GM19452 (cell line): Measurements from ENCODE around the gene VSIR.

ENCODE experiments used
- ATAC-seq: cut with Tn5 transposase; IDR thresholded peaks from one replicate; pipeline ENCODE4 v1.9.1; 2021; ENCODE audit not compliant: unreplicated experiment

VSIR gene

DNA sequence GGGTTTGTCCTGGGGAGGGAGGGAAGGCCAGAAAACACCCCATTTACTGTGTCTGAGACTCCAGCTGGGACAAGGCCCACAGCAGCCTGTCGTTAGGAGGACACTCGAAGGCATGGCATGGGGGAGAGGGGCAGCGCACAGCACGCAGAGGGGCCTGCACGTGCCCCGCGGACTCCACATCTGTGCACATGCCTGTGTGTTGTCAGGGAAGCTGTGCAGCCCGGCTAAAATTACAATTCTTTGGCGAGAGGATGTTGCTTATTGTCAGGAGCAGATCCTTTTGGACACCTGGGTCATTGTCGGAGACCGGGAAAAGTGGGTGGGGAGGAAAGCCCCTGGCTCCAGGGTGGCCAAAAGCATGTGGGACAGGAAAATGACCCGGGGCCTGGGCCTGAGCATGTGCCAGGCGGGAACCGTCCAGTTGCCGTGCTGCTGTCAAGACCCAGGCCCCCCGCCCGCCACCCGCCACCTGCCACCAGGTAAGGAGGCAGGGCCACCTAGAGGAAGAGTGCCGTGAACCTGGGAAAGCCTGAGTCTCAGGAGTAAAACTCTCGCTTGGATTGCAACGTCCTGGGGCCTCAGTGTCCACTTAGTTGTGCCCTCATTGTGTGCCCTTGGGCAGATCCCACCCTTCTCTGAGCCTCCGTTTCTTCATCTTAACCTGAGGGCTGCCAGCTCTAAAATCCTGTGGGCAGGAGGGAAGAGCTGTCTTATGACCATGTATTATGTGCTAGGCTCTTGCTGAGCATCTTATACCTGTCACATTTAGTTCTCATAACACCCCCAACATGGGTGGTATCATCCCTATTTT, 7.2 kb downstream of the VSIR start:
- no peak for ATAC-seq

DNA sequence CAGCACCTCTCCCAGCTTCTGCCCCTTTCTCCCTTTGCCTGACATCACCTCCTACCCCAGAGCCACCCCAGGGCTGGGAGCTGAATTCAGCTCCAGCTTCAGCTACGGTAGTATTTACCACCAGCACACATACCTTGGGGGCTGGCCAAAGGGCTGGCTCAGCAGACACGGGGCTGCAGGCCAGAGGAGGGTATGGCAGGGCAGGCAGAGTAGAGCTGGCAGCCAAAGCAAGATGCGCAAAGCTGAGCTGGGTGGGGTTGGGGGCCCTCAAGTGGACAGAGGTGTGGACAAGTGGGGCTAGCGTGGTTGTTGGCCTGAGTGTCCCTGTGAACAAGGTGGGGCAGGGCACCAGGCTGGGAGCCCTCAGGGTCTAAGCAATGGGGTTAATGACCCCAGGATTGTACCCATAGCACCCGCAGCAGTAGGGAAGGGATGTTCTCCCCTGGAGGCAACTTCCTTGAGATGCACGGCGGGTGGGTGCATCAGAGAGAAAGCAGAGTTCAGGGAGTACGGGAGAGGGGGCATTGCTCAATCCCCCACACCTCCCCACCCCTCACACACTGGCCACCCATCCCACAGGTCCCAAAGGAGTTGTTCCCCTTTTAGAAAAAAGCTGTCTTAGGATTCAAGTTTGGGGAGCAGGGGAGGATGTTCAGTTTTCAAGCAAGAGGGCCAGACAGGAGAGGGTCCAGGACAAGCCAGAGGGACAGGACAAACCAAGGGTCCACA, 8.0 kb downstream of the VSIR start:
- no peak for ATAC-seq

DNA sequence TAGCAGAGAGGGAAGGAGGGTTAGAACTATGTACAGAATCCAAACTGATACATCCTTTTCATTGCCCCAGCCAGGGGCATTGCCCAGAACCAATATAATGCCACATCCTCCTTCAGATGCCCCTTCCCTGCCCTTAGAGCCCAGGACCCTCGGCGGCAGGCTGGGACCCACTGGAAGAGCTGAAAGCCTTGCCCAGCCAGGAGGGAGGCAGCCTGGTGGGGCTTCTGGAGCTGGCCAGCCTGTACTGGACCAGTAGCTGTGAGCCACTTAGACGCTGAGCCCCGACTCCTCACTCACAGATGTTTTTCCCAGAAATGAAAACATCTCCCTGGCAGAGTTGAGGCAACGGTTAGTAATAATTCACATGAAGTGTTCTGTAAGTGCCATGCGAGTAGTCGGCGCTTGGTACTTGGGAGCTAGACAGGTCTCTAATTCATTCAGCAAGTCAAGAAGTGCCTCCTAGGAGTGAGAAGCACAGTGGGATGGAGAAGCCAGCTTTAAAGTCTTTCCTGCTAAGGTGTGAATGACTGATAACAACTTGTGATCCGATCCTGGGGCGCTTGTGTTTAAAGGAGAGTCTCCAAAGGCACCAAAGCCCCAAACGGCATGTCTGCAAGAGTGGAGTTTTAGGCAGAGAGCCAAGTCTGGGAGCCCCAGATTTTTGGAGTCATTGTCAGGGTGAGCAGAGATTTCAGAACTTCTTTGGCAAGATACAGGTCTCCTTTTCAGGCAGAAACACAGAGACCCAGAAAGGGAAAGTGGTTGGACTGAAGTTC, 9.8 kb downstream of the VSIR start:
- no peak for ATAC-seq

DNA sequence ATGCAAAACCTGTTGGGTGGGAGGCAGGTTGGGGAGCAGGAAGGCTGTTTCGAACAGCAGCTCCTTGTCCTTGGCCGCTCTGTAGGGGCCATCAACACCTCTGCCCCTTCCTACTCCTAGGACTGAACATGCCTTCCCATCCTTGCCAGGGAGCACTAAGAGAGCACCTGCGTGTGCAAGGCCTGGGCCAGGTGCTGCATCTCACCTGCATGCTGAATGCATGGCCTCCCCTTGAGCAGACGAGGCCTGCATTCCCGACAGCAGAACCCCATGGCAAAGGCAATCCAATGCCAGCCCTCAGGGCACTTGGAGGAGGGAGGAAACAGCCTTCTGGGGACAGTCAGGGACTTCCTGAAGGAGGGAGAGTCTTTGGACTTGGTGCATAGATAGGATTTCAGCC, 11.0 kb downstream of the VSIR start:
- ATAC-seq: no peak

DNA sequence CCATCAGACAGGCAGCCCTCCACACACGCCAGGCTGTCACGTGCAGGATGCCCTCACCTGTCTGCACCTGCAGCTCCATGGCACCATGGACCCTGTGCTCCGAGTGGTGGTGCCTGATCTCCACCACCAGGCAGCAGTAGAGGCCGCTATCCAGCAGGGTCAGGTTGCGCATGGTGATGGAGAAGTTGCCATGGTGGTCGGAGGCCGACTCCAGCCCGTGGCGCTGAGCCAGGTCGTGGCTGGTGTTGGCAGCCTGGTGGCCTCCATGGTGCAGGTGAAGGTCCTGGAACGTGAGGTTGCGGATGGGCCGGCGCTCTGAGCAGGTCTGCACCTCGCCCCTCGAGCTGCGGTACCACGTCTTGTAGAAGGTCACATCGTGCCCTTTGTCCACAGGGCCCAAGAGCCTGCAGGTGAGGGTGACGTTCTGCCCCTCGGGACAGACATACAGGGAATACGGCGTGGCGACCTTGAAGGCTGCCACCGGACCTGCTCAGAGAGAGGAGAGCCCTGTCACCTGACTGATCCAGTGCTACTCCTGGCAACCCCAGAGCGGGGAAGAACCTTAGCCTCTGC, 11.7 kb downstream of the VSIR start:
- ATAC-seq: no peak

DNA sequence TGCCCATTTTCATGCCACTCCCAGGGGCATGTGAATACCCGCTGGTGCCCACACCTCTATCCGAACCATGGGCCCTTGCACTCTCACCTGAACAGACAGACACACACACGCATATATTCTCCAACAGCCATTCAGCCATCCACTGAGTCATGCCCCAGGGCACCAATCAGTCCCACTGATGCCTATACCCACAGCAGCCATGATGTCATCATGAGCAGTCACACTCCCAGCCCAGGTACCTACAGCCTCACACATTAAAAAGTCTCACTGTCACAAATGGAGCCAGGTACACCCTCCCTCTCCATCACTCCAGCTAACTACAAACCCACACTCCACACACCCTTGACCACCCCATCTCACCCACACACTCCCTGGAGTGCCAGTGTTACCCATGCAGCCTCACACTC, 12.2 kb downstream of the VSIR start:
- ATAC-seq: no peak

DNA sequence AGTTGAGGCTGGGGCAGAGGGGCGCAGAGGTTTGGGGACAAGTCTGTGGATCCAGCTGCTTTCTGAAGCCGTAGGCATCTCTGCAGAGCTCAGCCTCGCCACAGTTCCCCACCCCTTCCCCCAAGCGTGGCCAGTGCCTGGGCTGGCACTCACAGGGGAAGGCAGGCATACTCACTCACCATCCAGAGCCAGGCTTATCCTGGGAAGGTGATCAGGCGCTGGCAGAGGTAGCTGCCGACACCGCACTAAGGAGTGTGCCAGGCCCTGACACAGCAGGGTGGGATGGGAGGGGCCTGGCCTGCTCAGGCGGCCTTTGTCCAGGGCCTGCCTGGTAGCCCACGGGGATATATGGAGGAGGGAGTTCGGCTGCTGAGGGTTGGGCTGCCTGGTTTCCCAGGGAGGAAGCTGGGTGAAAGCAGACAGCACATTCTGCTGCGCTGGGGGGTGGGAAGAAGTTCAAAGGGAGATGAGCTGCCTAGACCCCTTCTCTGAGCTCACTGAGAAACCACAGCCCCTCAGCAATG, 15.9 kb downstream of the VSIR start:
- no peak for ATAC-seq

DNA sequence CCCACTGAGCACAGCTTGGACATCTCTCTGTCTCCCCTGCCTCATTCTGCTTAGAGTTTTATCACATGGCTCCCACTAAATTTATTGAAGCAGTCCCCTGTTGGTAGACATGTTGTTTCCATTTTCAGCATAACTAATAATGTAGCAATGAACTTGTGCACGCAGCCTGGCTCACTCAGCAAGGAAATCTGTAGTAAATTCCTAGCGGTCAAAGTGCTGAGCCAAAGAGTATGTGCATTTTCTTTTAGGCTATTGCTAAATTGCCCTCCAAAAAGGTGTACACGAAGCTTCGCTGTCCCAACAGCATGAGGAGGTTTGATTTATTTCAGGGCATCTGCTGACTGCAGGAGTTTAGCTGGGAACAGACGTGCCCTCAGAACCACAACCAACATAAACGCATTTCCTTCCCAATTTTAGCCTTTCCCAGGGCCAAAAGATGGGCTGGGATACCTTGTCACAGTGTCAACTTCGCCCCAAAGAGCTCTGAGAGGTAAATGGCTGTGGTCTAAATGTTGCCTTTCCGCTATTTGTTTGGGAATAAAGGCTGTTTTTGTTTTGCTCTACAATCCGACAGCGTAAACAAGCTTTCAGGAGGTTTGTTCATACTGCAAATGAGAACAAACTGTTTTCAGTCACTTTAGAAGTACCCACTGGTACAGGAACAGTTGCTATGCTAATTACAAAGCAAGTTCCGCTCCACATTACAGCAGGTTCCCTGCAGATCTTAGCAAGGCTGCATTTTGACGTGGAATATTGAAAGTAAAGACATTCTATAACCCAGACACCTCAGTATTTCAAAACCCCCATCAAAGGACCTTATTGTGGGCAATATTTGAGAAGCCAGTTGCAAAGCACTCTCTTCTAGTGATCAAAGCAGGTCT, 16.8 kb downstream of the VSIR start:
- no peak for ATAC-seq

DNA sequence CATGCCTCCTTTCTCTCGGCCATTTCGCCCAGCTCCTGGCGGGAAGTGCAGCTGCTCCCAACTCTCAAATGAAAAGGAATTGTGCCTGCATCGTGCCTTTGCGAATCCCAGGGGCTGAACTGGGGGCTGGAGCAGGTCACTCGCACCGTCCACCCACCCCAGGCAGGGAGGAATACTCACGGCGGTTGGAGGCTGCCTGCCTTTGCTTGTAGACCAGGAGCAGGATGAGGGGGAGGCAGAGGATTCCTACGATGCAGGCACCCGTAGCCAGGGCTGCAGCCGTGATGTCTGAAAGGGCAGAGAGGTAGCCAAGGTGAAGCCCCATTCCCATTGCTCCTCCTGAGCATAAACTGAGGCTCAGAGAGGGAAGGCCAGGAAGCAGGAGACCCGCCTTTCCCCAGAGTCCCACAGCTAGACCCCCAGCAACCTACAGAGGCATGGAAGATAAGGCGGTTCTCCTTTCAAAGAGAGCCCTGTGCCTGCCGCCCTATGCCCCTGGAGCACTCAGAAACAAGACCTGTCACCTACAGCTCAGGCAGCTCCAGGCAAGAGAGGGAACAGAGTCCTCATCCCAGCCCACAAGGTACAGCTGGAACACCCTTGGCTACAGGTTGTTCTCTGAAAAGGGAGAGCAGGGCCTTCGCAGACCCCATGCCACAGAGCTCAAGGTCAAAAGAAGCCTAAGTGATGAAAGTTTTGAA, 18.0 kb downstream of the VSIR start:
- ATAC-seq: no peak

DNA sequence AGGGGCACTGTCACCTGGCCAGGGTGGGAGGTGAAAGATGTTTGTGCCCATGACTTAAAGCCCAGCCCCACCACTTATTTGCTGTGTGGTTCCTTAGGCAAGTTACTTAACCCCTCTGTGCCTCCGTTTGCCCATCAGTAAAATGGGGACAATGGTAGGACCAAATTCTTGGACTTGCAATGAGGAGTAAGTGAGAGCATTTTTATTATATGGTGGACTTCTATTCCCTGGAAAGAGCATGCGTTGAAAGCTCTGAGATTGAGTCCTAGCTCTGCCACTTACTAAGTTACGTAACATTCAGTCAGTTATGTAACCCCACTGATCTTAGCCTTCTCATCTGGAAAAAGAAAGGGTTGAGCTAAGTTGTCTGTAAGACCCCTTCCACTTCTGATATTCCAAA, 18.8 kb downstream of the VSIR start:
- ATAC-seq: no peak

DNA sequence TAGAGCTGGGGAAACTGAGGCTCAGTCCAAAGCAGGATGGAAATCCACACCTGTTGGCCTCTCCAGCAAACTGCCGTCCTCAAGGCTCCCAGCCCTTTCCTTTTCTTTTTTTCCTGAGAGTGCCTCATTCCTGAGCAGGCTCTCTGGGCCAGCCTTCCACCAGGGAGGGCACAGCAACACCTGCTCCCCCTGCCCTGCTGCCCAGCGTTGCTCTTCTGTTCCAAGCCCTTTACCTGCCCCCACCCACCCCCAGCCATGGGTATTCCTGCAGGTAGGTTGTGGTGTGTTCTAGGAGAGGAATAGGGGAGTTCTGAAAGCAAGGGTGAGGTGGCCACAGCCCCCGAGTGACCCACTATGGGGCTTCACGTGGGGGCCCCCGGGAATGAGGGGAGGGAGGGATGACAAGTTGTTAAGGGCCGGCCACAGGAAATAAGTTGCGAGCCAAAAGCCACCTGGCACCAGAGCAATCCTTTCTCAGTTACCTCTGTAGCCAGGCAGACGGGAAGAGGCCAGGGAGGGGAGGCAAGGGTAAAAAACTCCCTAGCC, 19.3 kb downstream of the VSIR start:
- ATAC-seq: no peak

DNA sequence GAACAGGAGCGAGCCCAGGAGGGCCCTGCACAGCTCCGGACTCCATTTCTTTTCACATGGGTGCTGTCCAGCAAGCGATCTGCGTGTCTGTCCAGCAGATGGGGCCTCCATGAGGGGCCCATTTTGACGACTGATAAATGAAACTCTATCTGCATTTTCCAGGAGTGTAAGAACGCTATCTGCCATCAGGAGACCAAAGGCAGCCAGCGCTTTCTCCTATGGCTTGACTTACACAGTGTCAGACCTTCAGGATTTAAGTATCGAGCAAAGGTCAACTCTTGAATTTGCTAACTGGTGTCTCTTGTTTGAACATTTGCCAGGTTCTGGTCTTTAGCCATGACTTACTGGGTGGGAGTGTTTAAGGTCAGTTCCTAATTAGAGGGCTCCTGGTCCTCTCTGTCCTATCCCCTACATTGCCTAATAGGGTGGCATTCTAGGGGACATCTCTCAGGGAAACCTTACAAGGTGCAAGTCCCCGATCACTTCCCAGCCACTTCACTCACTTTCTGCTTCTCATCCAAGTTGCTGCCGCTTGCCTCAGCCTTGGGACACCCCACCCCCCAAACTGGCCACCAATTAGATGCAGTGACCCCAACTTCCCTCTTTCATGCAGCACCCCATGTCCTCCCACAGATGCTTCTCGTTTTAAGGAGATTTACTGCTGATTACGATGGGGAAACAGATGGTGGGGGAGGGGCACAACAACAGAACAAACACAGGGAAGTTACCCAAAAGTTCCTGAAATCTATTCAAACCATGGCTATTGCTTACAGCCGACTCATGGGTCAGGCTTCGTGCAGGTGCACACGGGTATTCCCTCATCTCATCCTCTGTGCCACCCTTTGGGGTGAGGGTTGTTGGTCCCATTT, 20.0 kb downstream of the VSIR start:
- ATAC-seq: no peak

DNA sequence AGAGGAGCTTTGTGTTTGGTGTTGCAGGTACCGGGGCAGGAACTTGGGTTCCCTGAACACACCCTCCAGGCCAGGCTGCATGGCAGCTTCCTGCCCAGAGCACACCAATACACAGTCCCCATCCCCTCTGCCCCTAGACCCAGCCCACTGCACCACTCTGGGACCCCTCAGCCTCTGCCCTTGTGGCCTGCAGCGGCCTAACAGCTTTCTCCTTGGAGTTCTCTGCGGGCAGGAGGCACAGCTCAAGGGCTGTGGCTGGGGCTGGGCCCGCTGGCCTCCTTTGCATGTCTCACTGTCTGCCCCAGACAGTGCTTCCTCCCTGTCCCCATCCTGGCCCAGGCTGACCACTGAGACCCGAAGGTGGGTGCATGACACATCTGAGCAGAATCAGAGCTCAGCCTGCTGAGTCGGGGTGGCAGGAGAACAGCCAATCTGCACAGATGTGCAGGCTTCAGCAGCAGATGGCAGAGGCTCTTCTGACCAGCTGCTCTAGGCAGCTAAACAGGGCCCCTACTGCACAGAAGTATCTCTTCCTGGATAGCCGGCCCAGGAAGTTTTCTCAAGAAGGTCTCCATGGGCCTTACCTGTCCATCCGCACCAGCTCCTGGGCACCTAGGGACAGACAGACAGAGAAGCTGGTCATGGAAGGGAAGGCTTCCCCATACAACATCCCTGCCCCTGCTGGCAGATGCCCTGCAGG, 20.8 kb downstream of the VSIR start:
- no peak for ATAC-seq

DNA sequence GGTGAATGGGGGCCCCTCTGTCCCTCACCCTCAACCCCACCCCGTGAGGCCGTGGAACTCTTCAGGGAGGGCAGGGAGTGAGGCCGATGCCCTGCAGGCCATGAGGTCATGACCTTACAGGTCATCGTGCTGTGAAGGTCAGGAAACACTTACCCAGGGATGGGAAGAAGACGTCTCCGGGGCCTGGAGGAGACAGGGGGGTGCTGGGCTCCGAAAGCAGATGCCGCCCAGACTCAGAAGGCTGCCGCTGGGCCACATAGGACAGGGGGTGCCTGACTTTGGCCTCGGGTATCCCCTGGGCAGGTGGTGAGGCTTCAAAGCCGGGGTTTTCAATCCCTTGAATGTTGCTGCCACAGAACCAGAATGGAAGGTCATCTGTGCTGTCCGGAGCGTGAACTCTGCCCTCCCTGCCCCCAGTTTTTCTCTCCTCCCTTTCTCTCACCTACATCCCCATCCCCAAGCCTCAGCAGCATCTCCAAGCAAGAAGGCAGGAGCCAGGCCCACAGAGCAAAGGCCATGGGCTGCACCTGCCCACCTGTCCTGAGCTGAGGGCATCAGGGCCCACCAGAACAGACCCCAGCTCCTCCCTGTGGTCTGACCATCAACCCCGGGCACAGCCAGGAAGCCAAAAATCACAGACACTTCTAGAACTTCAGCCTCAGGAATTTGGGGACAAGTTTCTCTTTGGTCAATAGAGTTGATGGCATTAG, 21.6 kb downstream of the VSIR start:
- no peak for ATAC-seq

DNA sequence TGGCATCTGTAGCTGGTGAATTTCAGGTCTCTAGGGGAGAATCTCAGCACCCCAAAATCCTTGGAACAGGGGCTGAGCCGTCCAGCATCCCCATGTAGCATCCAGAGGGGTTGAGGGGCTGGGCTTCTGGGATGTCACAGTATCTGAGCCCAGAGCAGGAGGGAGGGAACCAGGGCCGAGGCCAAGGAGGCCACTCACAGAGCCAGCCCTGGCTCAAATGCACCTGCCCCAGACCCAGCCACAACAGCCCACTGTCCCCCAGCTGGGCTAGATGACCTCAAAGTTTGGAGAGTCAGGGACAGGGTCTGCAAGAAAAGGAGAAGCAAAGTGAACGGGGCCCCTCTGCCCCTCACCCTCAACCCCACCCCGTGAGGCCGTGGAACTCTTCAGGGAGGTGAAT, 22.3 kb downstream of the VSIR start:
- ATAC-seq: no peak

DNA sequence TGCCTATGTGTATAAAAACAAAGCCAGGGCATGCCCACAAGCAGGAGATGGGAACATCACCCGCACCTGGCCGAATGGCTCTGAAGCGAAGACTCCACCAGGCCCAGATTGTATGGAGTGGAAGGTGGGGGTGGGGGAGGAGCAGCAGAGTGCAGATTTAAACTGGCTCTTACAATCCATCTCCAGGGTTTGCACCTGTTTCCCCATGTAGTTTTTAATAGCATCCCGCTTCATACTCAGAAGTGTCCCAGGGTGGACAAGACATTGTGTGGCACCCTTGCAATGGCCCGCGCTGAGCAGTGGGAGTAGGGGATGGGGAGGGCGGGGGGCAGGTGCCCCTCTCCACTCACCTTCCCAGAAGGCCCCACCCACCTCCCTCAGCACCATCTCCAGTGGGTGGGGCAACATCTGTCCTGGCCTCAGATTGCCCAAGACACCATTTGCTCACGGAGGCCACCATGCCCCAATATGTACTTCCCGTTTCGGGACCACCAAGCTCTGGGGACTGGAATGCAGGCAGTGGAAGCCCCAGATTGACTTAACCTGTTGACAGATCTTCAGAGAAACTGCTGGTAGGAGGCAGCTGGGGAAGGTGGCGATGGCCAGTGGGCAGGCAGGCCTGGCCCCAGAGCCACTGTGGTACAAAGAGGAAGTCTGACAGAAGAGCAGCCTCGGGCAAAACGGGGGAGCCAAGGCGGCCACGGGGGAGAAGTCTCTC, 23.0 kb downstream of the VSIR start:
- no peak for ATAC-seq

DNA sequence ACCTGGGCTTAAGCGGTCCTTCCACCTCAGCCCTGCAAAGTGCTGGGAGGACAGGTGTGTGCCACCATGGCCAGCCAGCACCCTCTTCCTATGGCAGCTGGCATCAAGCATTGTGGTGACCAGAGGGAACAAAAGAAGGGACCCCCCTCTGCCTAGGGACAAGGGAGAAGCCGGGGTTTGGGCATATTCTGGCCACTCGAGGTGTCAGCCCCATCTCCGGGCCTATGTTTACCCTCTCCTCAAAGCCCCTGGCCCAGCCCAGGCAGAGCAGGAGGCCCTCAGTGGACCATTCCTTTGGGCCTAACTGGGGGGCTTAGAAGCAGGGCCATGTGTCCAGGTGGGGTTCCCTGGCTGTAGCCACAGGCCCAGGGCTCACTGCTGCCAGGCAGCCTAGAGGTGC, 23.9 kb downstream of the VSIR start:
- ATAC-seq: no peak
